ENCODE measurements around the gene CDC27. TPM values are rescaled to one million over a fixed set of nuclear protein-coding genes. Genes with fewer than 3 reads are reported as not detected.

Gene CDC27
- total RNA-seq, 6 experiments from 2014 or later, result 27.5 to 50.4 (median 32.9) TPM

DNA sequence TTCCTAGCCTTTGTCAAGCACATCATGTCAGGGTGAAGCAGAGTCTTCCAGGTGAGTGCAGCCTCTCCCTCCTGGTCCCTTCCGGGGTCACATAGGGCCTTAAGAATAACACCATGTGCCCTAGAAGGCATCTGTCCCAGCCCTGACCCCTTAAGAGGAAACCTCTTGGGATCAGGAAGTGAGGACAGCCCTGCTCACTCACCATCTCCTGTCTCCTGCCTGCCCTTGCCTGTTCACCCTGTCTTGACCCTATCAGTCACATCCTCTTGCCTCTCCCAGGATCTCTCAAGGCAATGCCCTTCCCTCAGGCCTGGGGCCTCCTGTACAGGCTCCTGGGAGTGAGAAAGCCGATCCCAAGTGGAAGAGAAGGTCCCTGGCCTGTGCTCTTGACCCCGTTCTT, 33.9 kb upstream of the CDC27 start:
- Histone ChIP-seq H3K36me3 (no peaks in the 10 kb centered on the region), H3K4me1 (peaks cover 0 to 30% (median 5%) of the 10 kb centered on the region in 4 donors), H3K27me3 (no peaks in the 10 kb centered on the region), H3K4me3 (no peak overlapping the region), H3K9me3 (no peaks in the 10 kb centered on the region), H3K27ac (peak overlapping the region in 1 of 3 donors; percentile 34)
- intact Hi-C loops (cut with DNase I), result loop anchor here in 1 of 2 donors (10.0 kb wide), 1 partner anchor 402 kb away; no protein-coding TSS in a partner anchor
- WGBS (ENCODE audit: insufficient coverage, low coverage, low lambda C conversion rate, missing lambda C conversion rate), result 72% methylated on average over 3 of the region's 3 CpGs
- TF ChIP-seq POLR2A (IDR thresholded peaks at IDR 0.05), result no peak
- ATAC-seq (peak; percentile 42 to 62 (median 46)), DNase-seq (no peak)

DNA sequence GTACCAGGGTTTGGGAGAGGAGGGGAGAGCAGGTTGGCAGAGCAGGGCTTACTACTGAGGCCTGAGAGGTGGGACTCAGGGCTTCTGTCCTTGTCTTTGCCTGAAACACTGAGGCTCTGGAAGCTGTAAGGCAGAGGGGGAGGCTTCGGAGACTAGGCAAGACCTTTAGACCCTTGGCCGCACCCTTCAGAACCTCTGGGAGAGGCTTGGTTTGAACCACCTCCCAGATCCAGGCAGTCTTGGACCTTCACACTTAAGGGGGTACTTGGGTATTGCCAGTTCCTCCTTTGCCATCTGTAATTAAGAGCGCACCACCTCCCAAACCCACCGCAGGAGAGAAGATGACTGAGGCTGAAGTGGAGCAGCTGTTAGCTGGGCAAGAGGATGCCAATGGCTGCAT, 33.0 kb upstream of the CDC27 start:
- WGBS (ENCODE audit: insufficient coverage, low coverage, low lambda C conversion rate, missing lambda C conversion rate), result 100% methylated on average over 2 of the region's 4 CpGs
- Histone ChIP-seq H3K27ac (no peak overlapping the region), H3K4me1 (peaks cover 0 to 30% (median 5%) of the 10 kb centered on the region in 4 donors), H3K36me3 (no peaks in the 10 kb centered on the region), H3K9me3 (no peaks in the 10 kb centered on the region), H3K4me3 (no peak overlapping the region), H3K27me3 (no peaks in the 10 kb centered on the region)
- DNase-seq (no peak), ATAC-seq (no peak)
- TF ChIP-seq POLR2A (IDR thresholded peaks at IDR 0.05), result no peak
- TF ChIP-seq, protein P1, sequence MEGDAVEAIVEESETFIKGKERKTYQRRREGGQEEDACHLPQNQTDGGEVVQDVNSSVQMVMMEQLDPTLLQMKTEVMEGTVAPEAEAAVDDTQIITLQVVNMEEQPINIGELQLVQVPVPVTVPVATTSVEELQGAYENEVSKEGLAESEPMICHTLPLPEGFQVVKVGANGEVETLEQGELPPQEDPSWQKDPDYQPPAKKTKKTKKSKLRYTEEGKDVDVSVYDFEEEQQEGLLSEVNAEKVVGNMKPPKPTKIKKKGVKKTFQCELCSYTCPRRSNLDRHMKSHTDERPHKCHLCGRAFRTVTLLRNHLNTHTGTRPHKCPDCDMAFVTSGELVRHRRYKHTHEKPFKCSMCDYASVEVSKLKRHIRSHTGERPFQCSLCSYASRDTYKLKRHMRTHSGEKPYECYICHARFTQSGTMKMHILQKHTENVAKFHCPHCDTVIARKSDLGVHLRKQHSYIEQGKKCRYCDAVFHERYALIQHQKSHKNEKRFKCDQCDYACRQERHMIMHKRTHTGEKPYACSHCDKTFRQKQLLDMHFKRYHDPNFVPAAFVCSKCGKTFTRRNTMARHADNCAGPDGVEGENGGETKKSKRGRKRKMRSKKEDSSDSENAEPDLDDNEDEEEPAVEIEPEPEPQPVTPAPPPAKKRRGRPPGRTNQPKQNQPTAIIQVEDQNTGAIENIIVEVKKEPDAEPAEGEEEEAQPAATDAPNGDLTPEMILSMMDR (IDR thresholded peaks at IDR 0.05), result no peak
- intact Hi-C loops (cut with DNase I), result loop anchor here in 1 of 2 donors (10.0 kb wide), 1 partner anchor 403 kb away; no protein-coding TSS in a partner anchor

DNA sequence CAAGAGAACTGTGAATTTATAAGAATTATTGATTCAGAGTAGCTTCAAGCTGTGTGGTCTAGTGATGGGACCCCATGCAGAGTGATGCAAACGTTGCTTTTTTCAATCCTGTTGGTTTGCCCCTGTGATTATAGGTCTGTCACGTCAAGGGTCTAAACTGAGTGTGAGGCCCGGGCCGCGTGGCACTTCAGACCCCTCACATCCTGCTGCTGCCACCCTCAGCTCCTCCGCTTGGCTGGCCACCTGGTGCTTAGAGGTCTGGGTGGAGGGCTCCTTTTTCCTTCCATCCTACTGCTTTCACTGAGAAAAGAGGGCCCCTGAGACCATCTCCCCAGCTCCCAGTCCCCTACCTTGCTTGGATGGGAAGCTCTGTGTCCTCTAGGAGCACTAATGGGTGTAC, 32.1 kb upstream of the CDC27 start:
- DNase-seq (no peak), ATAC-seq (no peak)
- intact Hi-C loops (cut with DNase I), result loop anchor here in 1 of 2 donors (10.0 kb wide), 1 partner anchor 404 kb away; no protein-coding TSS in a partner anchor
- TF ChIP-seq POLR2A (IDR thresholded peaks at IDR 0.05), result no peak
- TF ChIP-seq, protein P1 (IDR thresholded peaks at IDR 0.05), result no peak
- H3K36me3 ChIP-seq, result no peaks in the 10 kb centered on the region
- no peak overlapping the region for H3K4me3 ChIP-seq
- H3K4me1 ChIP-seq, result peaks cover 0 to 30% (median 5%) of the 10 kb centered on the region in 4 donors
- 88% methylated on average over 1 of the region's 6 CpGs for WGBS (ENCODE audit: insufficient coverage, low coverage, low lambda C conversion rate, missing lambda C conversion rate)
- H3K9me3 ChIP-seq, result no peaks in the 10 kb centered on the region
- H3K27ac ChIP-seq, result no peak overlapping the region
- H3K27me3 ChIP-seq, result no peaks in the 10 kb centered on the region

DNA sequence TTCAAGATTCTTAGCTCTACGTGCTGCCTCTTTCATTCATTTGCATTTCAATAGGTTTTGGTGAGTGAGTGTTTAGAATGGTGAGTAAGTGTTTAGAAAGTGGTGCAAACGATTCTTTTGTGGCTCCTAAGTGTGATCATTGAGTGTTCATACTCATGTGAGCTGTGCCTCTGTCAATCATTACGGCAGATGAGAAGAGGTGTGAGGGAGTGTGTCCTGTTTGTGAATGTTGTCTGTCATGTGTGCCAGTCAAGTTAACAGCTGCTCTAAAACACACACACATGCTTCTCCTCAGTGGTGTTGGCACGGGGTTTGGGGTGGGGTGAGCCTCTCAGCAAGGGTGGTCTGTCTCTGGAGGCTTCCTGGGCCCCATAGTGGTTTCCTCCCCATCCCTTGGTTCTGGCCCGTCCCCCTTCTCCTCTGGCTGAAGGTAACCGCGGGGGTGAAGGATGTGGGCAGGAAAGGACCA, 31.5 kb upstream of the CDC27 start:
- no peaks in the 10 kb centered on the region for H3K9me3 ChIP-seq
- ATAC-seq (no peak), DNase-seq (no peak)
- 40% methylated on average over 6 of the region's 7 CpGs for WGBS (ENCODE audit: insufficient coverage, low coverage, low lambda C conversion rate, missing lambda C conversion rate)
- no peaks in the 10 kb centered on the region for H3K27me3 ChIP-seq
- no peaks in the 10 kb centered on the region for H3K36me3 ChIP-seq
- no peak overlapping the region for H3K4me3 ChIP-seq
- intact Hi-C loops (cut with DNase I), result loop anchor here in 1 of 2 donors (10.0 kb wide), 1 partner anchor 404 kb away; no protein-coding TSS in a partner anchor
- no peak overlapping the region for H3K27ac ChIP-seq
- peaks cover 0 to 29% (median 5%) of the 10 kb centered on the region in 4 donors for H3K4me1 ChIP-seq
- TF ChIP-seq, protein P1 (IDR thresholded peaks at IDR 0.05), result no peak
- no peak for TF ChIP-seq POLR2A (IDR thresholded peaks at IDR 0.05)

DNA sequence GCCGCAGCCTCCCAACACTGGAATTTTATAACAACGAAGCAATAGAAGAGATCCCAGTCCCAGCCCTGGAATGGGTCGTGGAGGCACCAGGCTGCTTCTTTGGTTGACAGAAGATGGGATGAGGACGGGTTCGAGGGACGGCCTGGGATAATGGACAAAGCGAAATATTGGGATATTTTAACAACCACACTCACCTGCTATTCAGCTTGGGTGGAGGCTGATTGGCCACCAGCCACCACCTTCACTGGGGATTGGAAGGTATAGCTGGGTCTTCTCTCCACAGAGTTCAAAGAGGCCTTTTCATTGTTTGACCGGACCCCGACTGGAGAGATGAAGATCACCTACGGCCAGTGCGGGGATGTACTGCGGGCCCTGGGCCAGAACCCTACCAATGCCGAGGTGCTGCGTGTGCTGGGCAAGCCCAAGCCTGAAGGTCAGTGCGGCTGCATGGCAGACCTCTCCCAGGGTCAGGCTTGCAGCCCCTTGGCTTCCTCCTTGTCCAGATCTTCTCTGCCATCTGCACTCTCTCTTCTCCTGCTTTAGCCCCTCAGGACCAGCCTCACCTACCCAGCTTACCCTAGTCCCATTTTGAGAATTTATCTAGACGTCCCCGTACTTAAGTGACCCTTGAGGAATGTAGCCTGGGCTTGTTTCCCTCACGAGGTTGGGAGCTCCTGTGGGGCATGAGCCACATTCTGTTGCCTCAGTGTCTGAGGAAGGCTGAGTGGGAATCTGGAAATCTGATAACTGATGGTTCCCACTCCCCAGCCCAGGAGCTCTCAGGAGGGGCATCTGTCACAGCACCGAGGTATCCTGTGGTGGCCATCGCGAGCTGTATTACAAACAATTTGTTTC, 30.8 kb upstream of the CDC27 start:
- H3K4me1 ChIP-seq, result peaks cover 0 to 22% (median 5%) of the 10 kb centered on the region in 4 donors
- no peaks in the 10 kb centered on the region for H3K9me3 ChIP-seq
- WGBS (ENCODE audit: insufficient coverage, low coverage, low lambda C conversion rate, missing lambda C conversion rate), result 84% methylated on average over 13 of the region's 21 CpGs
- no peak overlapping the region for H3K27ac ChIP-seq
- no peaks in the 10 kb centered on the region for H3K36me3 ChIP-seq
- no peaks in the 10 kb centered on the region for H3K27me3 ChIP-seq
- TF ChIP-seq, protein P1 (IDR thresholded peaks at IDR 0.05), result no peak
- no peak for TF ChIP-seq POLR2A (IDR thresholded peaks at IDR 0.05)
- intact Hi-C loops (cut with DNase I), result loop anchor here in 1 of 2 donors (10.0 kb wide), 1 partner anchor 405 kb away; no protein-coding TSS in a partner anchor
- no peak for DNase-seq
- no peak for ATAC-seq
- no peak overlapping the region for H3K4me3 ChIP-seq

All from right lobe of liver (tissue), 6 donors.